ENCODE data around the gene CDH4. TPM values are rescaled to one million over a fixed set of nuclear protein-coding genes. Genes with fewer than 3 reads are reported as not detected.

Gene CDH4
- total and polyA plus RNA-seq, 2 of the 8 experiments (the other 6 are each of a cell fraction or from before 2014, with no cell fraction given) = 4.3 to 7.9 TPM

- CTCF ChIA-PET (ENCODE audit: partially characterized antibody) = interaction anchor here (0.6 to 1.3 kb wide), 4 partner anchors 16 to 117 kb away, joined by 3 to 5 read pairs (median 4); no protein-coding TSS in a partner anchor
- H4K8ac ChIP-seq (ENCODE audit: extremely low read depth, insufficient read depth, low read length) = no peak overlapping the region
- no peak overlapping the region for H2BK5ac ChIP-seq (ENCODE audit: low read depth, low read length)
- H4K5ac ChIP-seq (ENCODE audit: insufficient read length, low read depth, low read length) = no peak overlapping the region
- H3K4me2 ChIP-seq (ENCODE audit: insufficient read depth in 1 of 2, low read depth in 2 of 2, low read length in 2 of 2) = no peak overlapping the region
- POLR2A ChIA-PET (ENCODE audit: partially characterized antibody) = no interaction called here
- no peak overlapping the region for H3K9ac ChIP-seq (replicated peaks in 1 of 4; ENCODE audit: extremely low read depth in 1 of 4, low read depth in 3 of 4, low read length in 3 of 4)
- no peaks in the 10 kb centered on the region for H3K23me2 ChIP-seq (ENCODE audit: low read depth, low read length)
- H3K36me3 ChIP-seq (ENCODE audit: control insufficient read depth in 2 of 4, insufficient read depth in 4 of 4, low read length in 3 of 4) = no peaks in the 10 kb centered on the region
- H3K4ac ChIP-seq (replicated peaks; ENCODE audit: insufficient read length, low read depth, low read length) = no peak overlapping the region
- no peaks in the 10 kb centered on the region for H4K20me1 ChIP-seq (replicated peaks in 1 of 2; ENCODE audit: control insufficient read depth in 1 of 2, insufficient read depth in 2 of 2, low read length in 2 of 2)
- H3K79me2 ChIP-seq (ENCODE audit: control insufficient read depth in 1 of 2, insufficient read depth in 2 of 2, low read length in 2 of 2) = no peaks in the 10 kb centered on the region
- H3K27me3 ChIP-seq (replicated peaks in 1 of 4; ENCODE audit: control insufficient read depth in 3 of 4, extremely low read depth in 1 of 4, insufficient read depth in 3 of 4, low read length in 3 of 4) = no peaks in the 10 kb centered on the region; a peak in 1 of 7 replicates
- H3K4me1 ChIP-seq (replicated peaks in 1 of 4; ENCODE audit: control insufficient read depth in 3 of 4, insufficient read depth in 4 of 4, low read length in 3 of 4) = peaks cover 0 to 5% (median 0%) of the 10 kb centered on the region in 4 experiments; a peak in 2 of 7 replicates
- no peak overlapping the region for H3K27ac ChIP-seq (ENCODE audit: low read depth, low read length)
- no peak overlapping the region for H3K18ac ChIP-seq (ENCODE audit: extremely low read depth, low read length)
- H4K91ac ChIP-seq (replicated peaks; ENCODE audit: insufficient read length, low read length) = no peak overlapping the region
- H3K14ac ChIP-seq (ENCODE audit: insufficient read length) = no peak overlapping the region
- H3K79me1 ChIP-seq (ENCODE audit: low read depth, low read length) = no peaks in the 10 kb centered on the region
- no peak for DNase-seq (ENCODE audit: low read depth in 1 of 2, low spot score in 2 of 2)
- no peak overlapping the region for H2AK5ac ChIP-seq (ENCODE audit: low read depth, low read length)
- no peak overlapping the region for H3K4me3 ChIP-seq (ENCODE audit: extremely low read depth in 1 of 4, insufficient read depth in 2 of 4, low read depth in 3 of 4, low read length in 4 of 4)
- H3K9me3 ChIP-seq (ENCODE audit: insufficient read depth in 2 of 2, low read depth in 1 of 2, low read length in 1 of 2) = no peaks in the 10 kb centered on the region
- H2BK12ac ChIP-seq (ENCODE audit: low read depth, low read length) = no peak overlapping the region
- no peak for FAIRE-seq
- H2BK20ac ChIP-seq (ENCODE audit: low read length) = 0 out of 2 replicates have a peak overlapping the region, but pooled peaks have one; percentile 17
- H2BK120ac ChIP-seq (replicated peaks; ENCODE audit: low read depth, low read length) = no peak overlapping the region
- H2AFZ ChIP-seq (ENCODE audit: low read length) = no peak overlapping the region
- no peak overlapping the region for H3K56ac ChIP-seq (replicated peaks; ENCODE audit: insufficient read length, low read depth, low read length)
- 89% methylated on average over 13 of the region's 13 CpGs; no CpG with 5 or more reads in 1 of the 2 experiments for WGBS, 2 experiments (ENCODE audit: extremely low coverage in 1 of 2, insufficient coverage in 1 of 2, insufficient read length in 1 of 2, insufficient replicate concordance in 2 of 2, low coverage in 1 of 2, low lambda C conversion rate in 2 of 2, missing lambda C conversion rate in 1 of 2)
- peak overlapping the region; percentile 36; the same call in 1 of the 2 replicates for H2BK15ac ChIP-seq (ENCODE audit: low read length)
- no peak overlapping the region for H3K23ac ChIP-seq (ENCODE audit: insufficient read length)
- no peak for TF ChIP-seq POLR2A (IDR thresholded peaks at IDR 0.05; ENCODE audit: control extremely low read depth in 1 of 2, low read depth in 2 of 2, low read length in 2 of 2)
- no peak for TF ChIP-seq BRCA1 (IDR thresholded peaks at IDR 0.05; ENCODE audit: low read depth, low read length)
- TF ChIP-seq MAFK (IDR thresholded peaks at IDR 0.05; ENCODE audit: low read depth, low read length) = no peak
- TF ChIP-seq CREB1 (IDR thresholded peaks at IDR 0.05) = no peak
- no peak for TF ChIP-seq CBX8 (IDR thresholded peaks at IDR 0.05; ENCODE audit: borderline replicate concordance, low read depth, low read length)
- TF ChIP-seq JUN (IDR thresholded peaks at IDR 0.05; ENCODE audit: low read depth, low read length) = no peak
- no peak for TF ChIP-seq ATF2 (IDR thresholded peaks at IDR 0.05; ENCODE audit: low read length)
- no peak for TF ChIP-seq E2F6 (IDR thresholded peaks at IDR 0.05)
- no peak for TF ChIP-seq BACH1 (IDR thresholded peaks at IDR 0.05; ENCODE audit: low read length)
- no peak for TF ChIP-seq CHD1 (IDR thresholded peaks at IDR 0.05; ENCODE audit: low read depth, low read length)
- no peak for TF ChIP-seq NANOG (IDR thresholded peaks at IDR 0.05; ENCODE audit: insufficient read depth, low read depth, low read length, poor library complexity, severe bottlenecking)
These were observed 226.7 kb downstream of the CDH4 start for GRCh38 chr20:61478611-61479305.

All from H1 (cell line).